ENCODE results near the gene MC1R.
"Not testable (repeated sequence)": the region's sequence is repeated elsewhere in the genome, so short reads cannot be mapped to it uniquely, and the experiment has no call there.

The MC1R gene

GRCh38 chr16:89914642-89915285 lies 3.9 kb upstream of the MC1R start:
- DNase-seq: not testable (repeated sequence)

- no peak for DNase-seq
Observed at GRCh38 chr16:89915303-89916232, 3.1 kb upstream of the MC1R start.

GRCh38 chr16:89917773-89918452 lies 749 bp upstream of the MC1R start:
- DNase-seq: peak; percentile 77

DNA sequence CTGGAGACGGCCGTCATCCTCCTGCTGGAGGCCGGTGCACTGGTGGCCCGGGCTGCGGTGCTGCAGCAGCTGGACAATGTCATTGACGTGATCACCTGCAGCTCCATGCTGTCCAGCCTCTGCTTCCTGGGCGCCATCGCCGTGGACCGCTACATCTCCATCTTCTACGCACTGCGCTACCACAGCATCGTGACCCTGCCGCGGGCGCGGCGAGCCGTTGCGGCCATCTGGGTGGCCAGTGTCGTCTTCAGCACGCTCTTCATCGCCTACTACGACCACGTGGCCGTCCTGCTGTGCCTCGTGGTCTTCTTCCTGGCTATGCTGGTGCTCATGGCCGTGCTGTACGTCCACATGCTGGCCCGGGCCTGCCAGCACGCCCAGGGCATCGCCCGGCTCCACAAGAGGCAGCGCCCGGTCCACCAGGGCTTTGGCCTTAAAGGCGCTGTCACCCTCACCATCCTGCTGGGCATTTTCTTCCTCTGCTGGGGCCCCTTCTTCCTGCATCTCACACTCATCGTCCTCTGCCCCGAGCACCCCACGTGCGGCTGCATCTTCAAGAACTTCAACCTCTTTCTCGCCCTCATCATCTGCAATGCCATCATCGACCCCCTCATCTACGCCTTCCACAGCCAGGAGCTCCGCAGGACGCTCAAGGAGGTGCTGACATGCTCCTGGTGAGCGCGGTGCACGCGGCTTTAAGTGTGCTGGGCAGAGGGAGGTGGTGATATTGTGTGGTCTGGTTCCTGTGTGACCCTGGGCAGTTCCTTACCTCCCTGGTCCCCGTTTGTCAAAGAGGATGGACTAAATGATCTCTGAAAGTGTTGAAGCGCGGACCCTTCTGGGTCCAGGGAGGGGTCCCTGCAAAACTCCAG lies 1.1 kb downstream of the MC1R start:
- no peak for DNase-seq

GRCh38 chr16:89920723-89921122 lies 2.1 kb downstream of the MC1R start:
- no peak for DNase-seq

GRCh38 chr16:89921131-89921701 lies 2.6 kb downstream of the MC1R start:
- DNase-seq: no peak

GRCh38 chr16:89921702-89922476 lies 3.2 kb downstream of the MC1R start:
- DNase-seq: peak; percentile 93

- DNase-seq: peak; percentile 86
Observed at GRCh38 chr16:89922477-89922883, 3.8 kb downstream of the MC1R start.

- peak; percentile 82 for DNase-seq
Observed at GRCh38 chr16:89922884-89923639, 4.4 kb downstream of the MC1R start, which contains the start of gene TUBB3. Gene TUBB3, plus strand, starts transcription at chr16:89923342. Its CDS starts 60 bp downstream, at chr16:89923402.

- DNase-seq: no peak
Observed at GRCh38 chr16:89923640-89924296, 5.1 kb downstream of the MC1R start.

DNA sequence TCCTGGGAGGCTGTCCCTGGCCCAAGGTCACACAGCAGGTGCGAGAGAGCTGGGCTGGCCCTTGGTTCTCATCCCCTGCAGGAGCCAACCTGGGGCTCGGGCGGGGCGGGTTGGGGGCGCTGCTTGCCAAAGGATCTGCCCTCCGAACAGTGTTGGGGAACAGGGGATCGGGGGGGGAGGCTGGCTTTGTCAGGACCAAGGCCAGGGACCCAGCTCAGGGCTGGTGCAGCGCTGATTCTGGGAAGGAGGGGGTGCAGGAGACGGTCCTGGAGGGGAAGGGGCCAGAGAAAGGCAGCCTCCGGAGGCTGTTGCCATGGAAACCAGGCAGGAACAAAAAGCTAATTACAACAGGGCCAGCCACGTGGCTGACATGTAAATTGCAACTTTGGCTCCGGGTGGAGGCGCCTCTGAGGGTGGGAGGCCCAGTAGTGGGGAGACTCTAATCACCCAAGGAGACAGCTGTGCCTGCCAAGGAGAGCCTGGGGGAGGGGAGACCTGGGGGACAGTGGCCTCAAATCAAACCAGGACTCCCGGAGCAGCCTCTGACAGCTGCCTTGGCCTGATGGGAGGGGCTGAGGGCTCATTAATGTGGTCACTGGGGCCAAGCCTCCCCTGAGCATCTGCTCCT lies 5.7 kb downstream of the MC1R start:
- DNase-seq: peak; percentile 50

GRCh38 chr16:89924925-89925307 lies 6.3 kb downstream of the MC1R start:
- no peak for DNase-seq

GRCh38 chr16:89925596-89926079 lies 7.0 kb downstream of the MC1R start:
- no peak for DNase-seq

DNA sequence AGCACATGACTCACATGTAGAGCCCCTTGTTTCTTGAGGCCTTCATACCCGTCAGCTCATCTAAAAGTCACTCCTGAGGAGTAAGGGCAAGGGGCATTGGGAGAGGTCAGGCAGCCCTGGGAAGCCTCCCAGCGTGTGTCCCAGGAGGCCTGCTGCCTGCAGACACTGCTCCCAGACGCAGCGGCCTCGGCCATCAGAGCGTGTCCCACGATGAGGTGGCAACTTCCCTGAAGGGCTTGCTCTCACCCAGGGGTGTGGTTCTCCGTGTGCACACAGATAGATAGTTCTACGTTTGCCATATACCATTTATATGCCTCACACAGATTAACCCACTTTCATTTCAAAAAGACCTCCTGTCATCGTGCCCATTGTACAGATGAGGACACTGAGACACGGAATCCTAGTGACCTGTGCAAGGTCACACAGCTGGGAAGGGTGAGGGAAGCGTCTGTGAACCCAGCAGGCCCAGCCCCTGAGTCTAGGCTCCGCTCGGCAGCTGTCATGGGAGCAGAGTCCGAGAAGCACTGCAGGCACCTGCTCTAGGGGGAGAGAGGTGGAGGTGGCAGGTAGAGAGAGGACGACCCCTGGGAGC lies 12.7 kb downstream of the MC1R start:
- no peak for DNase-seq

DNA sequence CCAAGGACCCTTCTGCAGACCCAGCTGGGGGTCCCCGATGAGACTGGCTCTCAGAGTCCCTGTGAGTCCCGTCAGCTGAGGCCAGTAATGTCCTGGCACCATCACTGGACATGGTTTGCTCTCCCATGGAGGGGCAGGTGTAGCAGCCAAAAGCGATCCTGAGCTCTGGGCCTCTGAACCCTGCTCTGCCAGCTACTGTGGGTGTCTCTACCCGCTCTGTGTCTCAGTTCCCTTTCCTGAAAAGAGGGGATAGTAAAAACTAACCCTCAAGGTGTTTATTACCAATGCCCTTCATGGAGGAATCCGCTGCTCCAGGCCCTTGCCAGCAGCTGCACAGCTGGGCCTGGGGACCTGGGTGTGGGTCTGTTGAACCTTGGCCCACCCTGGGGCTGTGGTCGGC lies 13.3 kb downstream of the MC1R start:
- DNase-seq: no peak

- not testable (repeated sequence) for DNase-seq
Observed at GRCh38 chr16:89934019-89934418, 15.4 kb downstream of the MC1R start.

DNA sequence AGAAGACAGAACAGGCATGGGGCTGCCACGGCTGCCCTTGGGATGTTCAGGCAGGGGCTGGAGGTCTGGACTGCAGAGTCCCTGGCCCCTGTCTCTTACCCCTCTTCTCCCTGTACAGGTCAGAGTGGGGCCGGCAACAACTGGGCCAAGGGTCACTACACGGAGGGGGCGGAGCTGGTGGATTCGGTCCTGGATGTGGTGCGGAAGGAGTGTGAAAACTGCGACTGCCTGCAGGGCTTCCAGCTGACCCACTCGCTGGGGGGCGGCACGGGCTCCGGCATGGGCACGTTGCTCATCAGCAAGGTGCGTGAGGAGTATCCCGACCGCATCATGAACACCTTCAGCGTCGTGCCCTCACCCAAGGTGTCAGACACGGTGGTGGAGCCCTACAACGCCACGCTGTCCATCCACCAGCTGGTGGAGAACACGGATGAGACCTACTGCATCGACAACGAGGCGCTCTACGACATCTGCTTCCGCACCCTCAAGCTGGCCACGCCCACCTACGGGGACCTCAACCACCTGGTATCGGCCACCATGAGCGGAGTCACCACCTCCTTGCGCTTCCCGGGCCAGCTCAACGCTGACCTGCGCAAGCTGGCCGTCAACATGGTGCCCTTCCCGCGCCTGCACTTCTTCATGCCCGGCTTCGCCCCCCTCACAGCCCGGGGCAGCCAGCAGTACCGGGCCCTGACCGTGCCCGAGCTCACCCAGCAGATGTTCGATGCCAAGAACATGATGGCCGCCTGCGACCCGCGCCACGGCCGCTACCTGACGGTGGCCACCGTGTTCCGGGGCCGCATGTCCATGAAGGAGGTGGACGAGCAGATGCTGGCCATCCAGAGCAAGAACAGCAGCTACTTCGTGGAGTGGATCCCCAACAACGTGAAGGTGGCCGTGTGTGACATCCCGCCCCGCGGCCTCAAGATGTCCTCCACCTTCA lies 16.2 kb downstream of the MC1R start:
- no peak for DNase-seq

DNA sequence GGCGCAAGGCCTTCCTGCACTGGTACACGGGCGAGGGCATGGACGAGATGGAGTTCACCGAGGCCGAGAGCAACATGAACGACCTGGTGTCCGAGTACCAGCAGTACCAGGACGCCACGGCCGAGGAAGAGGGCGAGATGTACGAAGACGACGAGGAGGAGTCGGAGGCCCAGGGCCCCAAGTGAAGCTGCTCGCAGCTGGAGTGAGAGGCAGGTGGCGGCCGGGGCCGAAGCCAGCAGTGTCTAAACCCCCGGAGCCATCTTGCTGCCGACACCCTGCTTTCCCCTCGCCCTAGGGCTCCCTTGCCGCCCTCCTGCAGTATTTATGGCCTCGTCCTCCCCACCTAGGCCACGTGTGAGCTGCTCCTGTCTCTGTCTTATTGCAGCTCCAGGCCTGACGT lies 17.0 kb downstream of the MC1R start:
- DNase-seq: not testable (repeated sequence)
